ENCODE results near the gene SMIM45.

- TF ChIP-seq EZH2 (IDR thresholded peaks at IDR 0.05) (no peak), POLR2AphosphoS5 (IDR thresholded peaks at IDR 0.05; ENCODE audit: borderline replicate concordance, low read depth, low read length) (no peak)
Observed at GRCh38 chr22:41979423-41980250, 27.7 kb downstream of the SMIM45 start.
